HFF-Myc (cell line): ENCODE measurements around the gene CALHM6.

Experiments used
- DNase-seq: peaks from one replicate; pipeline ENCODE4 v3.0.0-alpha.2; 2011; ENCODE audit warnings: low read depth; ENCODE audit errors: extremely low read depth
- H3K4me3 ChIP-seq: replicated peaks from 2 replicates; pipeline ENCODE4 v1.5.1; 2011; ENCODE audit warnings: low read depth, mild to moderate bottlenecking, control low read depth, low read length
- CTCF ChIP-seq: IDR thresholded peaks from 2 replicates; pipeline ENCODE4 v1.5.1; 2012; ENCODE audit warnings: mild to moderate bottlenecking, low read depth, low read length, control low read depth; ENCODE audit errors: missing control alignments

Gene CALHM6

DNA sequence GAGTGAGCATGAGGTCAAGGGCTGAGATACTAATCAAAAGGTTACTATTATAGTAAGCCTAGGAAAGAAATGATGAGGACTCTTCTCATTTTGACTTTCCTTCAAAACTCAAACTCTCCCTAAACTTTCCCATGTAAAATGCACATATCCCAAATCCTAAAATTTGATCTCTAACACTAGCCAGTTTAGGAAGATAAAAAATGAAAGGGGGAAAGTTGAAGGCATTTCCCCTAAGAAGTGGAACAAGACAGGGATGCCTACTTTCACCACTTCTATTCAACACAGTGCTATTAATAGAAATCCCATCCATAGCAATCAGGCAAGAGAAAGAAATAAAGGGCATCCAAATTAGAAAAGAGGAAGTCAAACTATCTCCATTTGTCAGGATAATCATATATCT, 47.4 kb downstream of the CALHM6 start:
- no peak for TF ChIP-seq CTCF
- H3K4me3 ChIP-seq: no peak overlapping the region
- DNase-seq: no peak

GRCh38 chr6:116511424-116512110, 50.4 kb downstream of the CALHM6 start, which contains the start of gene CALHM5:
Gene CALHM5, plus strand, starts transcription at chr6:116511639. Its CDS starts 58 bp downstream, at chr6:116511697.
- peak within 1 kb of the TSS; percentile 33 for H3K4me3 ChIP-seq
- TF ChIP-seq CTCF: peak; percentile 63
- DNase-seq: peak; percentile 80

GRCh38 chr6:116512111-116512559, 51.0 kb downstream of the CALHM6 start:
- no peak for TF ChIP-seq CTCF
- H3K4me3 ChIP-seq: peak overlapping the region; percentile 33
- DNase-seq: no peak

DNA sequence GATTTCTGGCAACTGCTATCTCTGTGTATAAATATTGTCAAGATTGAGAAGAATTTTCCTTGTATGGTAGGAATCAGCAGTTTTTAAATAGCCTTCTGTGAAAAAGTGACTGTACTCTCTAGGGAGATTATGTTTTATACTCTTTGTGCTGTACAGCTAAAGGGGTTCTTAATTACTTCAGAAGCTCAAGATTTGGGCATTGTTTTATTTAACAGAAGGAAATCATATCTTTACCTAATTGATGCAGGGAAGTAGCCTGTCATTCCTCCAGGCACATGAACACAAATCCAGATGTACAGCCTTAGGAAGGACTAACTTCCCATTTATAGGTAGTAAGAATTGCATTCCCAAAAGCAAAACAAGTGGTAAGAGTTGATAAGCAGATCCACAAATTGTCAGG, 51.6 kb downstream of the CALHM6 start:
- DNase-seq: no peak
- no peak for TF ChIP-seq CTCF
- peak overlapping the region; percentile 33; the same call in 1 of the 2 replicates for H3K4me3 ChIP-seq
